GM12891 (cell line): ENCODE results near the gene KRTAP11-1. TPM values are rescaled to one million over a fixed set of nuclear protein-coding genes. Genes with fewer than 3 reads are reported as not detected.

ENCODE experiments used
- DNase-seq: peaks from one replicate; pipeline ENCODE4 v3.0.0; 2011; ENCODE audit warnings: low spot score; ENCODE audit not compliant: insufficient read length
- FAIRE-seq: peaks from 2 replicates; lab custom pipeline; 2011; peaks lifted over from hg19 to GRCh38; lab: Jason Lieb, UNC
- PAX5 ChIP-seq: IDR thresholded peaks from 2 replicates; pipeline ENCODE4 v1.6.1; 2011; ENCODE audit warnings: low read length, moderate library complexity, mild to moderate bottlenecking; ENCODE audit not compliant: insufficient read depth, severe bottlenecking
- POLR2A ChIP-seq: IDR thresholded peaks from 2 replicates; pipeline ENCODE4 v1.6.1; 2011; ENCODE audit warnings: low read depth, low read length, control low read depth
- POLR2AphosphoS5 ChIP-seq: IDR thresholded peaks from 2 replicates; pipeline ENCODE4 v1.6.1; 2011; ENCODE audit warnings: low read depth, low read length, control low read depth
- POU2F2 ChIP-seq: IDR thresholded peaks from 2 replicates; pipeline ENCODE4 v1.6.1; 2011; ENCODE audit warnings: low read depth, mild to moderate bottlenecking, control low read depth, low read length, moderate library complexity
- SPI1 ChIP-seq: IDR thresholded peaks from 2 replicates; pipeline ENCODE4 v1.6.1; 2011; ENCODE audit warnings: low read depth, low read length, control low read depth
- TAF1 ChIP-seq: IDR thresholded peaks from 2 replicates; pipeline ENCODE4 v1.6.1; 2011; ENCODE audit warnings: low read depth, low read length, control low read depth
- polyA plus RNA-seq: library from polyadenylated mRNA; unstranded; fragments of >200 nt; gene quantifications from one replicate; pipeline ENCODE4 v1.2.1, GENCODE V29; 2012; ENCODE audit warnings: low read depth, missing spikeins, inconsistent platforms; ENCODE audit not compliant: missing spikeins

Gene KRTAP11-1, protein sequence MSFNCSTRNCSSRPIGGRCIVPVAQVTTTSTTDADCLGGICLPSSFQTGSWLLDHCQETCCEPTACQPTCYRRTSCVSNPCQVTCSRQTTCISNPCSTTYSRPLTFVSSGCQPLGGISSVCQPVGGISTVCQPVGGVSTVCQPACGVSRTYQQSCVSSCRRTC
- not detected for polyA plus RNA-seq

DNA sequence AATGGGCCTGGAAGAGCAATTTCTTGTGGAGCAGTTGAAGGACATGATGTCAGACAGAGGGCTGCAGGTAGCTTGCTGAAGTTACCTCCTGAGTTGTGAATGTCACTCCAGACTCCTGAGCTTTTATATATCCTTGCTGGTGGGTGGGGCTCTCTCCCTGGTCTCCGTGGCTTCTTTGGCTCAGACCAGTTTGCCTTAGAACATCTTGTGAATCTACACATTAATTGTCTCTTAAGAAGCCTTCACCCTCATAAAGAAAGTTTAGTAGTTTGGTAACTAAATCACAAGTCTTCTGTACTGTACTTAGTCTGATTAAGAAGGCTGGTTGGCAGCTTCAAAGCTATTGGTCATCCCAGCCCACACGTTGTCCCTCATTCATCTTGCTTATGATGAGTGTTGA, at the start of gene KRTAP11-1:
Gene KRTAP11-1 (minus strand): TSS at position 101 of the 400 bp plus-strand sequence. CDS start 56 bp downstream, at position 45.
- FAIRE-seq, result no peak
- DNase-seq, result no peak
- TF ChIP-seq TAF1 (no peak), POLR2A (no peak), POLR2AphosphoS5 (no peak), SPI1 (no peak), PAX5 (no peak), POU2F2 (no peak)

DNA sequence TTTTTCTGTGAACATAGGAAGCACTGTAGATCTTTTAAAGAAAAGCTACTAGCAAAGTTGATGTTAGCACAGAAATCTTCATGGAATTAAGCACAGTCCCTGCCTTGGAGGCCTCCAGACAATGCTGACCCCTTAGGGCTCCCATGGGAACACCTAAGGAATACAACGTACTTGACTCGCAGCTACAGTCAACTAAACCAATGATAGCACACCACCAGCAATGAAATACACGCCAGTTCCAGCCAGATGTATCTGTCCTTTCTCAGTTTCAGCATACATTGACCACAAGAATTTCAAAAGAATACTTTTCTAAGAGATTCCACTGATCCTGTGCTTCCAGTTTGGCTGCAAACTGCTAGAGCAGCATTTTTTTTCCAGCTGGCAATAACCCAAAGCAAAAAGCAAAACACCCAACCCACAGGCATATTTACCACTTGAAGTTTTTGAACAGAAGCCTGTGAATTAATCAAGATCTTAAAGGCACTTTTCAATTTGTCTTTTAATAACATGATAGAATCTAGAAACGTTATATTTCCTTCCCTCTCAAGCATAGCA, 42.8 kb upstream of the KRTAP11-1 start:
- TF ChIP-seq POLR2A (no peak), PAX5 (no peak), TAF1 (no peak), POU2F2 (no peak), POLR2AphosphoS5 (no peak), SPI1 (no peak)
- DNase-seq (no peak), FAIRE-seq (no peak)

DNA sequence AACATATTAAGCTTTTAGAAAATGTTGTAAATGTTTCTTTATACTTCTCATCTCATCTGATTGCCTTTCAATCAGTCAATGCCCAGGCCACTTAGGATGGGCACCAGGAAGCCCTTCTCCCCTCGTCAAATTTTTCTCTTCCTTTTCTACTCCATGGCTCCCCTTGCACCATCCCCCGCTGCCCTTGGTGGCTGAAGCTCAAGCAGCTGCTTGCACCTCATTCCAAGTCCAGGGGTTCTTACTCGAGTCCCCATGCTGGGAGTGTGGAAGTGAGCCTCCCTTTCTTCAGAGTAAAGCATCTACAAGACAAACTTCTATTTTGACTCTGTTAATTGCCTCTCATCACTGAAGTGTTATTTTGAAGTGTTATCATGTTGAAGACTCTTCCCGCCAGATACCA, 39.7 kb upstream of the KRTAP11-1 start:
- no peak for TF ChIP-seq POU2F2
- TF ChIP-seq POLR2A, result no peak
- TF ChIP-seq PAX5, result no peak
- TF ChIP-seq SPI1, result no peak
- TF ChIP-seq POLR2AphosphoS5, result no peak
- TF ChIP-seq TAF1, result no peak
- DNase-seq (no peak), FAIRE-seq (no peak)

DNA sequence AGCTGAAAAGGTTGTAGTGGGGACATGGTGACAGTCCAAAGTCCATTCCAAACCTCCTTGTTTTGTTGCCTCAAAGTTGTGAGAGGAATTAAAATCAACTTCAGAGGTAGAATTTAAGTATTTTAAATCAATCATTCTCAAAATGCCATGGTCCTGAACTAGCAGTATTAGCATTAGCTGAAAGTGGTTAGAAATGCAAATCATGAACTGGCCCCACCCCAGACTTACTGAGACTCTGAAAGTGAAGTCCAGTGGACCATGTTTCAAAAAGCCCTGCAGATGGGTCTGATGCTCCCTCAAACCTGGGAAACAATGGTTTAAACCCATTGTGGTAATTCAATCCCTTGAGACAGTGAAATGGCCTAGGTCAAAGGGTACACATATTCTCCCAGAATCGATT, 36.2 kb upstream of the KRTAP11-1 start:
- FAIRE-seq (no peak), DNase-seq (no peak)
- TF ChIP-seq PAX5, result no peak

DNA sequence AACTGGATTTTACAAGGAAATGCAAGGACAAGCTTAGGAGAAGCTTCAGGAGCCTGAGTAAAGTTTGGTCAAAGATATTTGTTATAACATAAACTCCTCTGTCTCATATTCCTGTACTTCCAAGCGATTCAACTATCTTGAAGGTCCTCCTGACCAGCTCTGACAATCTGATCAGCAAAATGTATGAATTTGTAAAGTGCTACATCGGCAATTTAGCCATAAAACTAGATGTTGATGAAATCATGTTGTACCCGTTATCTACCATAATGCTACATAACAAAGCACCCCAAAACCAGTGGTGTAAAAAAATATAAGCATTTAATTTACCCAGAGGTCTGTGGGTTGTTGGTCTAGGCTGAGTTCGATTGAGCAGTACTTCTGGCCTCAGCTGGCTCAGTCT, 19.5 kb upstream of the KRTAP11-1 start:
- TF ChIP-seq SPI1, result no peak
- no peak for TF ChIP-seq TAF1
- TF ChIP-seq POLR2A, result no peak
- TF ChIP-seq POU2F2, result no peak
- TF ChIP-seq PAX5, result no peak
- TF ChIP-seq POLR2AphosphoS5, result no peak
- DNase-seq (no peak), FAIRE-seq (no peak)

DNA sequence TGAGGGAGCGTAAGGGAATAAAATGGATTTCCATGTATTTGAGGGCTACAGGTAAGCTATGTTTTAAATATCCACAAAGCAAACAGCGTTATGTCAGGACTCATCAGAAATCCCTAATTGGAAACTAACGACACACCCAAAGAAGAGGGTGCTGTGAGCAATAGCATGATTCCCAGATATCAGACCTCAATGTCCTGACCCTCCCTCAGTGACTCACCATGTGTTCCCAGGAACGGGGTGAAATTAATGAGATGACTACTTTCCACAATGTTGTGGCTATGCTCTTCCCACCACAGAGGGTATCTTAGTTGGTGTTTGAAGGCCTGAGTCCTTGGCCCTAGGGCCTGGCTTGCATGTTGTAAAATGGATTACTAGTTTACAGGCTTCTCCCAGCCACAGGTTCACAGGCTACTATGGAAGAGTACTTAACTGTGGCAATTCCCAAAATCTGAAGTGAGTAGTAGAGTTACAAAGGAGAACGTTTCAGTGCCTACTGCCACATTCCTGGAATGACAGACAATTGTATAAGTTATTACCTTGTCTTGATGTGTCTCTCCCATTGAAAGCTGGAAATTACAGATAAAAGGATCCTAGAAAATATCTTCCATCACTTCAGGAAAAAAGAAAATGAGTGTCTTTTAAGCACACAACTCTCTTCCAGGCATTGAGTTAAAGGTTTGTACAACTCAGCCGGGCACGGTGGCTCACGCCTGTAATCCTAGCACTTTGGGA, 1.7 kb upstream of the KRTAP11-1 start:
- no peak for FAIRE-seq
- TF ChIP-seq POLR2A (no peak), TAF1 (no peak), PAX5 (no peak), SPI1 (no peak), POLR2AphosphoS5 (no peak), POU2F2 (no peak)
- no peak for DNase-seq

DNA sequence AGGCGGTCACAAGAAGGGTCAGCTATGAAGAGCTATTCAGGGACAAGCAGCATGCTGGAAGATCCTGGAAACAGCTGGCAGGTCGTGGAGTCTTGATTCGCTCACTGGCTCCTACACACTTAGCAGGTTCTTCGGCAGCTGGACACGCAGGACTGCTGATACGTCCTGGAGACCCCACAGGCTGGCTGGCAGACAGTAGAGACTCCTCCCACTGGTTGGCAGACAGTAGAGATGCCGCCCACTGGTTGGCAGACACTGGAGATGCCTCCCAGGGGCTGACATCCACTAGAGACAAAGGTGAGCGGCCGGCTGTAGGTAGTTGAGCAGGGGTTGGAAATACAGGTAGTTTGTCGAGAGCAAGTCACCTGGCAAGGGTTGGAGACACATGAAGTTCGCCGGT, 466 bp downstream of the KRTAP11-1 start:
- DNase-seq, result no peak
- TF ChIP-seq TAF1 (no peak), POU2F2 (no peak), SPI1 (no peak), PAX5 (no peak), POLR2AphosphoS5 (no peak), POLR2A (no peak)
- FAIRE-seq, result no peak

DNA sequence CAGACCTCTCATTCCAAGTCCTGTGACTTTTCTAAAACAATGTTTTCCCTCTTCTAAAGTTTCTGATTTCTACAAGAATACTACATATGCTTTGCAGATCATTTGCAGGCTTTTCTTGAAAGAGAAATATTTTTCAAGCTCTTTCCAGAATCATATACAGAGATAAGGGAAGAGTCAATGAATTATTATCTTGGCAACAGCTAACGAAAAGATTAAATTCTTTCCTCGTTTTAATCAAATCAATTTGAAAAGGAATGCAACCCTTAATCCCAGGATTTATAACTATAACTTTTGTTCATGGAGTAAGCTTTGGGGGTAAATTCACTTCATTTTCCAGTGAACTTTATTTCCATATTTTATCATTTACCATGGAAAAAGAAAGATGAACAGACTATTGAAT, 6.9 kb downstream of the KRTAP11-1 start:
- DNase-seq (no peak), FAIRE-seq (no peak)
- TF ChIP-seq POU2F2 (no peak), PAX5 (no peak), SPI1 (no peak), POLR2A (no peak), TAF1 (no peak), POLR2AphosphoS5 (no peak)

DNA sequence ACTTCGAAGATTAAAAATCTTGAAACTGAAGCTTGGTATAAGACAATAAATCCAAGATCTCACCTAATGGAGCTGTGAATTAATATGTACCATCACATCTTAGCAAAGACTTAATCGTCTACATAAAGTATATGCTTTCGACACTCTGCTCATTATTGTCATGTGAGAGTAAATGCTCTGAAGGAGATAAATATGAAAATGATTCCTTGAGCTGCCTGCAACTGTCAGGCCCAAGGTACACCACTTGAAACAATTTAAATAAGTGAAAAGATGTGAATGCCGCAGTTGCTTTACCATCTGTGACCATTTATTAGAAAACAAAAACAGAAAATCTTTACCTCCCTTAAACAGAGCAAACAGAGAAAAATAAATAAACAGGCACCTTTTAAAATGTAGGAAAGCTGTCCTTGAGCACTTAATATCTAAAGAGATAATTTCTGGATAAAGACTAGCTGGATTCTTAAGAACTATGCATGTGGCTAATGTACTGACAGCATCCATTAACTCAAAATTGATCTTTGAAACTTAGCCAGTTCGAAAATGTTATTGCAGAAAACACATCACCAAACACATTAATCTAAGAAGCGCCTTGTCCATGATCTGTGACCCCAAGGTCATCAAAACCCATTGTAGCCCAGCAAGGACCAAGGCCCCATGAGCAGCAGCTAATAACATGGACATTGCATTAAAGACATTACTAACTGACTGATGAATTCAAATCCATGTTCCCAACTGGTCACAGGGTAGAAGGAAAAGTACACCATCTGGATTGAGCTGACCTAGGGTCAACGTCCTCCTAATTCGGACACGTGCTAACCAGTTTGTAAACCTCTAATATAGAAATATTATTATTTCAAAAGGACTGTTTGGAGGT, 33.5 kb downstream of the KRTAP11-1 start:
- TF ChIP-seq POU2F2 (no peak), POLR2A (no peak), TAF1 (no peak), POLR2AphosphoS5 (no peak), SPI1 (no peak), PAX5 (no peak)
- DNase-seq (no peak), FAIRE-seq (no peak)
